HG03196 (cell line): Measurements from ENCODE around the gene PSG1.
"Not testable (repeated sequence)": the region's sequence is repeated elsewhere in the genome, so short reads cannot be mapped to it uniquely, and the experiment has no call there.

Source experiments
- ATAC-seq: cut with Tn5 transposase; IDR thresholded peaks from one replicate; pipeline ENCODE4 v1.9.1; 2021; ENCODE audit not compliant: unreplicated experiment

Gene PSG1

GRCh38 chr19:42879613-42880012 is at the start of gene PSG1:
TSS of gene PSG1 (minus strand) at chr19:42879713. CDS start at chr19:42879581, 132 bp downstream.
- ATAC-seq, result no peak

GRCh38 chr19:42928896-42929295 is 49.4 kb upstream of the PSG1 start:
- ATAC-seq, result no peak

- ATAC-seq, result no peak
Measured at GRCh38 chr19:42926781-42927180, 47.3 kb upstream of the PSG1 start.

GRCh38 chr19:42923106-42923505 is 43.6 kb upstream of the PSG1 start:
- not testable (repeated sequence) for ATAC-seq

- ATAC-seq, result not testable (repeated sequence)
Measured at GRCh38 chr19:42920971-42921370, 41.5 kb upstream of the PSG1 start.

- ATAC-seq, result no peak
Measured at GRCh38 chr19:42919757-42920079, 40.2 kb upstream of the PSG1 start.

GRCh38 chr19:42919070-42919756 is 39.7 kb upstream of the PSG1 start:
- ATAC-seq, result not testable (repeated sequence)

GRCh38 chr19:42918377-42919069 is 39.0 kb upstream of the PSG1 start:
- ATAC-seq, result not testable (repeated sequence)

- ATAC-seq, result not testable (repeated sequence)
Measured at GRCh38 chr19:42917634-42918033, 38.1 kb upstream of the PSG1 start, which contains the start of gene PSG6. TSS of gene PSG6 (minus strand) at chr19:42917894. CDS start at chr19:42917792, 102 bp downstream.

GRCh38 chr19:42916931-42917330 is 37.4 kb upstream of the PSG1 start:
- not testable (repeated sequence) for ATAC-seq

GRCh38 chr19:42913516-42913915 is 34.0 kb upstream of the PSG1 start:
- ATAC-seq, result not testable (repeated sequence)

- not testable (repeated sequence) for ATAC-seq
Measured at GRCh38 chr19:42912941-42913340, 33.4 kb upstream of the PSG1 start.

GRCh38 chr19:42911731-42912130 is 32.2 kb upstream of the PSG1 start:
- not testable (repeated sequence) for ATAC-seq

- ATAC-seq, result not testable (repeated sequence)
Measured at GRCh38 chr19:42906162-42906561, 26.6 kb upstream of the PSG1 start.

GRCh38 chr19:42900561-42900960 is 21.0 kb upstream of the PSG1 start:
- not testable (repeated sequence) for ATAC-seq

- not testable (repeated sequence) for ATAC-seq
Measured at GRCh38 chr19:42899674-42900073, 20.2 kb upstream of the PSG1 start.

GRCh38 chr19:42899110-42899509 is 19.6 kb upstream of the PSG1 start:
- ATAC-seq, result not testable (repeated sequence)

- ATAC-seq, result not testable (repeated sequence)
Measured at GRCh38 chr19:42898656-42899055, 19.1 kb upstream of the PSG1 start.

GRCh38 chr19:42897729-42898128 is 18.2 kb upstream of the PSG1 start:
- not testable (repeated sequence) for ATAC-seq

GRCh38 chr19:42890446-42890845 is 10.9 kb upstream of the PSG1 start:
- not testable (repeated sequence) for ATAC-seq

GRCh38 chr19:42887876-42888445 is 8.4 kb upstream of the PSG1 start:
- not testable (repeated sequence) for ATAC-seq

- ATAC-seq, result not testable (repeated sequence)
Measured at GRCh38 chr19:42882730-42883129, 3.2 kb upstream of the PSG1 start.
